Gastrocnemius medialis (tissue), 4 donors: ENCODE results near the gene SCO2. TPM values are rescaled to one million over a fixed set of nuclear protein-coding genes. Genes with fewer than 3 reads are reported as not detected.
A peak's percentile ranks its signal among the peaks of the same experiment; 100 is the strongest.

ENCODE experiments used
- ATAC-seq, 2 donors: fragments of 150-250 bp; one replicate each; pipeline ENCODE4 v1.9.1; 2016
- DNase-seq, 2 donors: peaks; one replicate each; pipeline ENCODE4 v3.0.0-alpha.2; 2019
- H3K27ac ChIP-seq, 4 donors: fragments of 200-600 bp; sonication (generic); 1 replicate in 1 of 4; 2 replicates in 3 of 4; pipeline ENCODE4 v1.5.1; 2016 to 2018; ENCODE audit warnings: mild to moderate bottlenecking in 2 of 4, moderate library complexity in 1 of 4
- H3K27me3 ChIP-seq, 3 donors: fragments of 200-600 bp; sonication (generic) in 2 of 3; 1 replicate in 1 of 3; 2 replicates in 2 of 3; pipeline versions ENCODE4 v1.5.1 to v1.6.0; 2016 to 2019; ENCODE audit warnings: mild to moderate bottlenecking in 1 of 3, moderate library complexity in 1 of 3
- H3K36me3 ChIP-seq, 2 donors: fragments of 200-600 bp; sonication (generic) in 1 of 2; one replicate each; pipeline ENCODE4 v1.5.1; 2017 to 2018
- H3K4me1 ChIP-seq, 2 donors: fragments of 200-600 bp; sonication (generic) in 1 of 2; one replicate each; pipeline ENCODE4 v1.5.1; 2016 to 2017; ENCODE audit warnings: mild to moderate bottlenecking in 2 of 2
- H3K4me3 ChIP-seq, 4 donors: fragments of 200-600 bp; sonication (generic) in 3 of 4; 1 replicate in 1 of 4; 2 replicates in 3 of 4; pipeline ENCODE4 v1.5.1; 2016 to 2019; ENCODE audit warnings: mild to moderate bottlenecking in 2 of 4
- H3K9me3 ChIP-seq, 3 donors: fragments of 200-600 bp; sonication (generic) in 2 of 3; 1 replicate in 1 of 3; 2 replicates in 2 of 3; pipeline ENCODE4 v1.5.1; 2016 to 2019
- POLR2A ChIP-seq, 2 donors: fragments of 450-650 bp; IDR thresholded peaks; one replicate each; pipeline ENCODE4 v1.6.1; 2017; ENCODE audit warnings: antibody characterized with exemption in 2 of 2, mild to moderate bottlenecking in 2 of 2, moderate library complexity in 2 of 2
- in situ Hi-C, 4 donors: fragments of 200-750 bp; cut with MboI; loops; one replicate each; pipeline versions ENCODE4 v1.15.0 to v1.8.0; 2017; ENCODE audit warnings: low sequenced_read_pairs in 4 of 4
- intact Hi-C: fragments of 100-400 bp; cut with DNase I; formaldehyde crosslinking; loops from one replicate; pipeline ENCODE4 v1.15.1; 2023; ENCODE audit warnings: low total_unique reads
- total RNA-seq, 4 donors: library from RNA; depleted of rRNA; stranded (reverse); fragments of >200 nt; gene quantifications; one replicate each; pipeline versions ENCODE4 v1.1.0 to v1.2.3, GENCODE V29; 2016
- TF ChIP-seq, protein P1 (sequence below), 5 experiments: fragments of 450-650 bp in 3 of 5; fragments of 200-600 bp in 2 of 5; sonication (generic) in 2 of 5; IDR thresholded peaks in 4 of 5; conservative IDR thresholded peaks in 1 of 5; 1 replicate in 4 of 5; 2 replicates in 1 of 5; pipeline ENCODE4 v1.5.1; 2016 to 2019; ENCODE audit warnings: antibody characterized with exemption in 5 of 5, mild to moderate bottlenecking in 3 of 5, moderate library complexity in 3 of 5

The SCO2 gene
- total RNA-seq, 4 donors from 2014 or later: 1.0 to 2.3 TPM; not detected in 2

GRCh38 chr22:50527921-50528681, 2.7 kb upstream of the SCO2 start:
- no peak for ATAC-seq

GRCh38 chr22:50526834-50527801, 1.7 kb upstream of the SCO2 start:
- Histone ChIP-seq H3K27me3 (peaks cover 23 to 36% (median 34%) of the 10 kb centered on the region in 3 donors), H3K4me1 (peaks cover 15 to 26% of the 10 kb centered on the region in 2 donors), H3K9me3 (no peaks in the 10 kb centered on the region), H3K4me3 (peak overlapping the region; percentile 68 to 91 (median 83)), H3K27ac (peak overlapping the region; percentile 84 to 92 (median 88)), H3K36me3 (peaks cover 0 to 18% of the 10 kb centered on the region in 2 donors)
- in situ Hi-C loops (no loop called here), intact Hi-C loops (loop anchor here (5.0 kb wide), 1 partner anchor 100 kb away; the partner anchor contains the start of gene ARSA)
- no peak for ATAC-seq
- DNase-seq: peak in 1 of 2 donors; percentile 45
- no peak for TF ChIP-seq POLR2A (IDR thresholded peaks at IDR 0.05)
- TF ChIP-seq, protein P1, sequence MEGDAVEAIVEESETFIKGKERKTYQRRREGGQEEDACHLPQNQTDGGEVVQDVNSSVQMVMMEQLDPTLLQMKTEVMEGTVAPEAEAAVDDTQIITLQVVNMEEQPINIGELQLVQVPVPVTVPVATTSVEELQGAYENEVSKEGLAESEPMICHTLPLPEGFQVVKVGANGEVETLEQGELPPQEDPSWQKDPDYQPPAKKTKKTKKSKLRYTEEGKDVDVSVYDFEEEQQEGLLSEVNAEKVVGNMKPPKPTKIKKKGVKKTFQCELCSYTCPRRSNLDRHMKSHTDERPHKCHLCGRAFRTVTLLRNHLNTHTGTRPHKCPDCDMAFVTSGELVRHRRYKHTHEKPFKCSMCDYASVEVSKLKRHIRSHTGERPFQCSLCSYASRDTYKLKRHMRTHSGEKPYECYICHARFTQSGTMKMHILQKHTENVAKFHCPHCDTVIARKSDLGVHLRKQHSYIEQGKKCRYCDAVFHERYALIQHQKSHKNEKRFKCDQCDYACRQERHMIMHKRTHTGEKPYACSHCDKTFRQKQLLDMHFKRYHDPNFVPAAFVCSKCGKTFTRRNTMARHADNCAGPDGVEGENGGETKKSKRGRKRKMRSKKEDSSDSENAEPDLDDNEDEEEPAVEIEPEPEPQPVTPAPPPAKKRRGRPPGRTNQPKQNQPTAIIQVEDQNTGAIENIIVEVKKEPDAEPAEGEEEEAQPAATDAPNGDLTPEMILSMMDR (IDR thresholded peaks at IDR 0.05 in 4 of 5, conservative IDR thresholded peaks at IDR 0.05 in 1 of 5): no peak

More at GRCh38 chr22:50527921-50528681, 2.7 kb upstream of the SCO2 start:
- in situ Hi-C loops (no loop called here), intact Hi-C loops (loop anchor here (5.0 kb wide), 1 partner anchor 99 kb away; the partner anchor contains the start of gene ARSA)
- peak overlapping the region in 2 of 4 donors; percentile 8 to 79 for H3K27ac ChIP-seq
- peaks cover 20 to 30% of the 10 kb centered on the region in 2 donors for H3K4me1 ChIP-seq
- no peaks in the 10 kb centered on the region for H3K9me3 ChIP-seq
- H3K36me3 ChIP-seq: peaks cover 0 to 8% of the 10 kb centered on the region in 2 donors
- H3K4me3 ChIP-seq: no peak overlapping the region
- TF ChIP-seq, protein P1 (IDR thresholded peaks at IDR 0.05 in 4 of 5, conservative IDR thresholded peaks at IDR 0.05 in 1 of 5): no peak
- TF ChIP-seq POLR2A (IDR thresholded peaks at IDR 0.05): no peak
- peaks cover 29 to 42% (median 41%) of the 10 kb centered on the region in 3 donors for H3K27me3 ChIP-seq
- no peak for DNase-seq

- intact Hi-C loops (loop anchor here (5.0 kb wide), 1 partner anchor 101 kb away; the partner anchor contains the start of gene ARSA), in situ Hi-C loops (no loop called here)
- peak in 1 of 2 donors; percentile 46 for DNase-seq
- ATAC-seq: peak; percentile 18 to 23
- H3K9me3 ChIP-seq: no peaks in the 10 kb centered on the region
- H3K27me3 ChIP-seq: peaks cover 17 to 28% (median 25%) of the 10 kb centered on the region in 3 donors
- TF ChIP-seq, protein P1 (IDR thresholded peaks at IDR 0.05 in 4 of 5, conservative IDR thresholded peaks at IDR 0.05 in 1 of 5): peak; percentile 28 to 62 (median 47)
- TF ChIP-seq POLR2A (IDR thresholded peaks at IDR 0.05): no peak
- peak overlapping the region; percentile 84 to 92 (median 88) for H3K27ac ChIP-seq
- H3K4me1 ChIP-seq: peaks cover 13 to 26% of the 10 kb centered on the region in 2 donors
- H3K4me3 ChIP-seq: peak overlapping the region; percentile 68 to 91 (median 83)
- peaks cover 0 to 25% of the 10 kb centered on the region in 2 donors for H3K36me3 ChIP-seq
Observed at GRCh38 chr22:50526108-50526833, 873 bp upstream of the SCO2 start.

DNA sequence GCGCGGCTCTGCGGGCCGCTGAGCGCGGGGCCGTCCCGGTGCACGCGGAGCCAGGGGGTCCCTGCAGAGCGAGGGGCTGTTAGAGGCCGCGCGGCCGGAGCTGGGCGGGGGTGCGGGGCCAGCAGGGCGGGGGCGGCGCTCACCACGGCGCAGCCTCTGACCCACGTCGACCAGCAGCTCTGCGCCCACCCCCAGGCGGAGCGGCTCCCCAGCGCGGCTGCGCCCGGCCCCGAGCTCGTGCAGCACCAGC, 385 bp upstream of the SCO2 start:
- no peak for DNase-seq
- Histone ChIP-seq H3K4me1 (peaks cover 13 to 22% of the 10 kb centered on the region in 2 donors), H3K27me3 (peaks cover 12 to 23% (median 21%) of the 10 kb centered on the region in 3 donors), H3K36me3 (peaks cover 0 to 28% of the 10 kb centered on the region in 2 donors), H3K9me3 (no peaks in the 10 kb centered on the region), H3K4me3 (peak overlapping the region; percentile 68 to 91 (median 83)), H3K27ac (peak overlapping the region; percentile 84 to 92 (median 88))
- ATAC-seq: no peak
- intact Hi-C loops: loop anchor here (1.0 to 5.0 kb wide), 2 partner anchors 17 to 102 kb away; partner anchors contain the start of genes ARSA and NCAPH2
- in situ Hi-C loops: no loop called here
- TF ChIP-seq POLR2A (IDR thresholded peaks at IDR 0.05): no peak
- TF ChIP-seq, protein P1 (IDR thresholded peaks at IDR 0.05 in 4 of 5, conservative IDR thresholded peaks at IDR 0.05 in 1 of 5): peak in 1 of 5 experiments; percentile 36
